Kidney capillary endothelial cell (primary cell): ENCODE results near the gene HCFC1.

ENCODE experiments used
- DNase-seq: peaks from one replicate; pipeline ENCODE4 v3.0.0-alpha.2; 2018; ENCODE audit warnings: low spot score

Gene HCFC1

DNA sequence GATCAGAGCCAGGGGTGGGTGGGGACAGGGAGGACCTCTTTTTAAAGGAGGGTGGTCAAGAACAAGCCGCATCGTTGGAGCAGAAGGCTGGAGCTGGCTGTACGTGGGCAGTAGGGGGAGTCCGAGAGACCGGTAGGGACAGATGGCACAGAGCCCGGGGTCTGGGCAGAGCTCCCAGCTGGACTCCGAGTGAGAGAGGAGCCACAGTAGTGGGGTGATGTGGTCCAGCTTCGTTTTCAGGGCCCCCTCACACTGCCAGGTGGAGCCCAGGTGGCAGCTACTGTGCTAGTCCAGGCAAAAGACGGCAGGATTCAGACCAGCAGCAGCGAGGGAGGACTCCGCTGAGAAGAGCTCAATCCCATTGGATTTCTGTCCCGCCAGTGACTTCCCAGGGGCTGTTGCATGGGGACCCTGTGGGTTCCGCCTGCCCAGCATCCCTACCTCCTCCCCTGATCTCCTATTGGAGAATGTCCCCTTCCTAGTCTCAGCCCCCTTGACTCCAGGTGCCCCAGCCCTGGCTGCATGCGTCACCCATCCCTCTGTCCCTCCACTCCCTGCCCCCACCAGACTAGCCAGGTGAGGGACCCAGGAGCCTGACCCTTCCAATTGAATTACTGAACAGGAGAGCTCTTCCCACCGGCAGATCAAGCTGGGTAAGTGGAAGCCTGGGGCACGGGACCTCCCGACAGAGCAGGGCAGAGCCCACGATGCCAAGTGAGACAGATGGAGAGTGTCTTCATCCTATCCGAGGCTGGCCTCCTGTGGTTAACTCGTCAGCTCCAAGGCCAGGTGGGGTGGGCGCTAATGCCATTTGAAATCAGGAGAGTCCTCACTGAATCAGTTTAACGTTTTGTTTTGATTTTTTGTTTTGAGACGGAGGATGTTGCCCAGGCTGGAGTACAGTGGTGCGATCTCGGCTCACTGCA is 48.4 kb downstream of the HCFC1 start:
- peak; percentile 26 for DNase-seq

DNA sequence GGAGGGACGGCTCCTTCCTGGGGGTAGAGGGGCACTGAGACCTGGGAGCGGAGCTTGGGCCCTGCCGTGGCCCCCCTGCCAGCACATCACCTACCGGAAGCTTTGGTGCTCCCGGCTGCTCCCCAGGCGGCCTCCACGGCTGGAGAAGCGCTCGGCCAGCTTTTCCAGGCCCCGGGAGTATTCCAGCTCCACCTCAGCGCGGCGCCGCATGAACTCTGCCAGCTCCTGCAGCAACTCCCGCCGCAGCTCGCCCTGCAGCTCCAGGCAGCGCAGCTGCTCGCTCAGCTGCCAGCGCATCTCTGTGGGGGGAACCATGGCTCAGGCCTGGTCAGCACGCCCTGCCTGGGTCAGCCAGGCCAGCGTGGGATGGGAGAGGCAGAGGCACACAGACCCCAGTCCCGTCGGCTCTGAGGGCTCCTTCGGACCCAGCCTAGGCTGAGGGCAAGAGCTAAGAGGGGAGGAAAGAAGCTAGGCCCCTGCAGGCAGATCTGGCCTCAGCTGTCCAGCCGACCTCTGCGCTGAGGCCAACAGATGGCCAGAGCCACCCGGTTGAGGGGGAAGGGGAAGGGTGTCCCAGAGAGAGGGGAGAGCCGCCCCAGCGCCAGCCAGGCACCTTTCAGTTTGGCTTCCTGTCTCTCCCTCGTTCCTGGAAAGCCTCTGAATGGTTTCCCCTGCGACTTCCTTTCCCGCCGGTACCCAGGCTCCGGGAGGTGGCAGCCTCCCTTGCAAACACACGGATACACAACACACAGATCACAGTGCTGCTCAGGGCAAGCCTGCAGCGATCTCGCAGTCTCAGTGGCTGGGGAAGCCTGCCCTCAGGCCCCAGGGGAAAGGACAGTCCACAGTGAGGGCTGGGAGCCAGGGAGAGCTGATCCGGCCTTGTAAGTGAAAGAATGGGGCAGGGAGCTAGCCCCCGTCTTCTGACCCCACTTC is 49.8 kb downstream of the HCFC1 start:
- peak; percentile 54 for DNase-seq

DNA sequence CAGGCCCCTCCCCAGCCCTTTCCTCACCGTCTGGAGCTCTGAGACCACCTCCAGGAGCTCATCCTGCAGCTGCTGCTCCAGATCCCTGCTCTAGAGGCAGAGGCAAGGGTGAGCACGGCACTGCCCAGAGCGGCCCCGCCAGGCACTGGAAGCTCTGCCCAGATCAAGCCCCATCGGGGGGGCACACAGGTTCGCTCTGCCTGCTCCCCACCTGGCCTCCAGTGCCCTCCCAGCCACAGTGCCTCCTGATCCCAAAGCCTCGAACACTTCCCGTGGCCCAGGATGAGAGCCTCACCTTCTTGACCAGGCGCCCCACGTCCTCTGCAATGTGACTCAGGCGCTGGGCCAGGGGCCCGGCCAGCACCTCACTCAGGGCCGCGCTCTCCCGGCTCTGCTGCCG is 50.5 kb downstream of the HCFC1 start:
- no peak for DNase-seq

DNA sequence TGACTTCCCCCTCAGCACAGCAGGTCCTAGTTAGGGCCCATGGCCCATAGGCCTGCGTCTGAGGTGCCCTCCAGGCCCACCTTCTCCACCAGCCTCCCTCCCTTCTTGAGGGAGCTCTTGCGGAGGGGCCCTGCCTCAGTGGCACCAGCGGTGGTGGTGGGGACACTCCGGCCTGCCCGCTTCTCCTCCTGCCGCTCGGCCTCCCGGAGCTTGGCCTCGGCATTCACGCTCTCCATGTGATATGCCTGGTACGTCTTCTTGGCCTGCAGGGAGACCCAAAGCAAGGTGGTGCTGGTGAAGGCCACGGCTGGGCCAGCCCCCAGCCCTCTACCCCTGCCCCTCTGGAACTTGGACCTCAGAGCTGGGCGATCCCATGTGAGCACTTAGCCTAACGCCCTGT is 51.1 kb downstream of the HCFC1 start:
- DNase-seq = no peak

DNA sequence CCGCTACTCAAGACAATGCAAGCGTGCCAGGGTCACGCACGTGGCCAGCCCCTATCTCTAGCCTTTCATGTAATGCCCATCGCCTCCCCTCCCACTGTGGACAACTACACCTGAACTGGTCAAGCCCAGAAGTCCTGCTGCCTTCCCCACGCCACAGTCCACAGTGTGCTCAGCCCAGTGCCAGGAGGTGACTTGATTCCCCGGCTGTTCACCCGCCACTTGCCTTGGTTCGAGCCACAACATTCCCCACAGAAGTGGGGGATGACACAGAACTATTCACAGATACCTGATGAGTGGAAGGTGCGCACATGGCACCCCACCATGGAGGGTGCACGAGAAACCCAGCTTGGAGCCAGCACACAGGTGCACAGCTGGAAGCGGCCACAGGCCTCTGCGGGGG is 52.3 kb downstream of the HCFC1 start:
- DNase-seq = no peak

DNA sequence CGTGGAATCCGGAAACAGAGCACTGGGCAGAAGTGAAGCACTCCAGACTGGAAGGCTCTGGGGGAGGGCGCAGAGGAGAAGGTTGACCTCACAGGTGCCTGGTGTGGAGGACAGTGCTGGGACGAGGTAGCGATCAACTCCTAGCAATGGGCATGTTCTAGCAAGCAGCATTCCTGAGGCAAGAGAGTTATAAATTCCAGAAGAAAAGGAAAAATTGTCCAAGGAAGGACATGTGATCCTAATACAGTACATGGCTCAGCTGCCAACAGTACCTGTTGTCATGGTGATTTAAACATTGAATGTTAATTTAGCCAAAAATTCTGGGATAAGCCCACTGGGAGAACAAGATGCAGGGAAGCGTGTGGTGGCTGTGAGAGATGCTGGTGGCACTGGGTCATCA is 53.7 kb downstream of the HCFC1 start:
- no peak for DNase-seq

DNA sequence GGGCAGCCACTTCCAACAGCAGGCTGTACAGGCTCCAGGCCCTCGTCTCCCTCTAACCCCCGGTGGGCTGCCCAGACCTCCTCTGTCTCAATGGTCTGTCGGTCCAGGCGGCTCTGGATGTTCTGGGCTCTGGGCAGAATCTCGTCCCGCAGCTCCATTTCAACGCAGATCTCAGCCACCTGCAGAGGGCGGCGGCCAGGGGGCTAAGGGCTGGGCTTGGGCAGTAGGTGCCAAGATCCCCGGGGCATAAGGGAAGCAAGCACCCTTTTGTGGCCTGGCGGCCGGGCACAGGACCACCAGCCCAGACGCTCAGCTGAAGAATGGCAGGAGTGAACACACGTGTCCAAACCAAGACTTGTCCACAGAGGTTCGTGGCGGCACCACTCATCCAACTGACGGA is 57.9 kb downstream of the HCFC1 start:
- DNase-seq = no peak

DNA sequence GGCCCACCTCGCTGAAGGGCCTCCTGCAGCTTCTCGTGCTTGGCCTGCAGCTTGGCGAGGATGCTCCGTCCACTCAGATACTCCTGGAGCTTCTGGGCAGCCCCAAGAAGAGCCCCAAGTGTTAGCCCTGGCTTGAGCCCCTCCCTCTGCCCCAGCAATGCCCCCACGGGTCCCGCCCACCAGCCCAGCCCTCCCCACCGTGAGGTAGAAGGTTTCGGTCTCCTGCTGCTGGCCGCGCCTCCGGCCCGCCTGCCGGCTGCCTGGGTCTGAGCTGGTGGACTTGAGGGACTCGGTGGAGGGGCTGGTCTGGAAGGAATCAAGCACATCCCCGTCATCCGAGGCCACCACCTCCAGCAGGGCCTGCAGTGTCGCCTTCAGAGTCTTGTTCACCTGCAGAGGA is 58.4 kb downstream of the HCFC1 start:
- DNase-seq = no peak

DNA sequence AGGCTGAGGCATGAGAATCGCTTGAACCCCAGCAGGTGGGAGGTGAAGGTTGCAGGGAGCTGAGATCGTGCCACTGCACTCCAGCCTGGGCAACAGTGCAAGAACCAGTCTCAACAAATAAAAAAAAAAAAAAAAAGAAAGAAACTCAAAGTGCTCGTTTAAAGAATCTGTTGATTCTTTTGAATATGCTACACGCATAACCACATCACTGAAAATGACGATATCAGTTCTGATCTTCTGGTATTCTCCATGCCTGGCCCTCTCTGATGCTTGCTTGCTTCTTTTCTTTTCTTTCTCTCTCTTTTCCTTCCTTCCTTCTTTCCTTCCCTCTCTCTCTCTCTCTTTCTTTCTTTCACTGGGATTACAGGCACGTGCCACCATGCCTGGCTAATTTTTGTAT is 59.8 kb downstream of the HCFC1 start:
- DNase-seq = no peak

DNA sequence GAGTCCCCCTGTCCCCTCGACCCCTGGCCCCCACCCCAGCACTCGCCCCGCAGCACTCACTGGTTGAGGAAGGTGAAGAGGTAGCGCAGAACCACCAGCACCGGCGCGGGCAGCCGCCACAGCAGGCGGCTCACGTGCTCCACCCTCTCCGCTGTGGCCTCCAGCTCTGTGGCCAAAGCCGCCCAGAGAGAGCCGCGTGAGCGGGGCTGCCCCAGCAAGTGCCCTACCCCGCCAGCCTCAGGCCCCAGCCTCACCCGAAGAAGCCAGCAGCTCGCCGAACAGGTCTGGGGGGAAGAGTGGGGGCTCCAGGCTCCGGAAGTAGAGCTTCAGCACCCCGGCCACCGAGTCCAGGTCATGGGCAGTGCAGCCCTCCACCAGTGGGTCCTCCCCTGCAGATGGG is 61.2 kb downstream of the HCFC1 start:
- no peak for DNase-seq

DNA sequence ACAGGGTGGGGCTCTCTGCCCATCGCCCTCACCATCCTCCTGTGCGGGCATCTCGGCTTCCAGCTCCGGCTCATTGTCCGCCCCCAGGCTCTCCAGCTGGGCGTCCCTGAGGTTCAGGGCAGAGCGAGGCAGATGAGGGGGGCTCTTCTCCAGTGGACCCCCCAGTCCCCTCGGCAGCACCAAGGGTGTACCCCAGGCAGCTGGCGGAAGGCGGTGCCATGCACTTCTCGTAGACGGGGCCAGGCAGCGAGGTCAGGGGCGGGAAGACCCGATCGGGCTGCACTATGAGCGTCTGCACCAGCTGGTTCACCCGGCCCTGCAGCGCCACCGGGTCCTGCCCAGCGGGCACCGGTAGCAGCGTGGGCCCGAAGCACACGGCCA is 61.6 kb downstream of the HCFC1 start:
- DNase-seq = no peak

DNA sequence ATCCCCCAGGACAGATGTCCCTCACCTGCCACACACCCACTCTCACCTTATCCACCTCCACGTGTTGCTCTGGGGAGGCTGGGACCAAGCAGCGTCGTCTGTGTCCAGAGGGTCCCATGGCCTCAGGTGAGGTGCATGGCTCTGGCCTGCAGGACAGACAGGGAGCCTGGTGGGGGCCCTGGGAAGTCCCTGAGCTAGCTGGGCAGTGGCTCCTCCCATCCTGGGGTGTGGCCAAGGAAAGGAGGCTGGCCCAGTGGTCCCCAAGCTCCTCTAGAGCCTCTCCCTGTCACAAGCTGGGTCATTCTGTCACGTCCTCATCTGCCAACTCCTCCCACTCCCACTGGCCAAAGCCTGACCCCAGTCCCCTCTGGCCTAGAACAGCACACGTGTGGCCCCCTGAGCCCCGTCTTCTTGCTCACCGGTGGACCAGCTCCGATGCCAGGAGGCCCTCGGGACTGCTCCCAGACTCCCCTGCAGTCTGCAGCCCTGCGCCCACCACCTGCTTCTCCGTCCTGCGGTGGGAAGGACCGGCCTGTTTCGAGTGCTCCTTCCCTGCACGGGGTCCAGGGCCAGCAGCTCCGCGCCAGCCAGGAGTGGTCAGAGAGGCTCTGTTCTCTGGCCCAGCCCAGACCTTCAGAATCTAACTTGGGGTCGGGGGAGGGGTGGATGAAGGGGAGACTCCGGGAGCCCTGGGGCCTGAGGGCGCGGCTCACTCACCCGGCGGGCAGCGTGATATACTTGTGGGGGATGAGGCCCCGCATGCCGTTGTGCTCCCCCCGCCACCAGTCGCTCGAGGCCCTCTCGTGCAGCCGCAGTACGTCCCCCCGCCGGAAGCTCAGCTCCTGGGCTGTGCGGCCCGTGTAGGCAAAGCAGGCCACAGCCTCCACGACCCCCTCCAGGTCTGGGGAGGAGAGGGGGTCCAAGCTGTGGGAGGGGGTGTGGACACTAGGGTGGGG is 62.3 kb downstream of the HCFC1 start:
- no peak for DNase-seq

DNA sequence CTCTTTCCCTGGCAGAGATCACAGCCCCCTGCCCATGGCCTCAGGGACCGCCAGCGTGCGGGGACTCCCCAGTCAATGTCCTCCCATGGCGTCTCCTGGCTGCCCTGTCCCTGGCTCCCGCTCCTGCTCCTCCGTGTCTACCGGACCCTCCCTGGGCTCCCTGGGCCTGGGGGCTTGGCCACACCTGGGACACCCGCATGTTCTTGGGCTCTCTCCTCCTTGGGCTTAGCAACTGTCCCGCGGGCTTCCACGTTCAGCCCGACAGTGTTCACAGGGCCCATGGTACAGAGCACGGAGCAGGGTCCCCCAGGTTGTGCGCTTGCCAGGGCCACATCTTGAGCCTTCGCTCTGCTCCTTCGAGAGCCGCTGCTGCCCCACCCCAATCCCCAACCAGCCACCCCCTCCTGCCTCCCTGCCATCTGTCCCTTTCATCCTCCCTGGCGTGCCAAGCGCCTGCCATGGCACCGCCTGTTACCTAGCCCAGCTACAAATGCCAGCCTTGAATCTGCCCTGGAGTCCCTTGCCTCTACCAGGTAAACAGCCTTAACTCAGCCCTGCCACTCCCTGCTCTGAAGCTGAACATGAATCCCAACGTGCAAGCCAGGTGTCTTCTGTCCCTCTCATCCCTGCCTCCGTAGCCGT is 63.3 kb downstream of the HCFC1 start:
- DNase-seq = no peak

DNA sequence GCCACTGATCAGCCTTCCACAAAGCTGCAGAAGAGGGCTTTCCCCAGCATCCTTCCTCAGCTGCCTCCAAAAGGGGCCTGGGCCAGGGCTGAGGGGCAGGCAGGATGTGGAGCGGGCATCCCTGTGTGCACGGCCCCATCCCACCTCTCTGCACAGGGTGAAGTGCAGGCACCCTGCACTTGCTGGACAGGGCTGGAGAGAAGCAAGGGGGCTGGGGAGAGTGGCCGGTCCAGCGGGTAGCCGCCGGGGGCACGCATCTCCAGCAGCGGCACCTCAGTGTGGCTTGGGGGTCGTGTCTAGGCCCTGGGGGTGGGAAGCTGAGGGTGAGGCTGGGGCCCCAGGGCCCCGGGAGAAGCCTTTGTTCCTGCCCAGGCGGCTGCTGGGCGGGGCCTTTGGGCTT is 64.2 kb downstream of the HCFC1 start:
- no peak for DNase-seq

DNA sequence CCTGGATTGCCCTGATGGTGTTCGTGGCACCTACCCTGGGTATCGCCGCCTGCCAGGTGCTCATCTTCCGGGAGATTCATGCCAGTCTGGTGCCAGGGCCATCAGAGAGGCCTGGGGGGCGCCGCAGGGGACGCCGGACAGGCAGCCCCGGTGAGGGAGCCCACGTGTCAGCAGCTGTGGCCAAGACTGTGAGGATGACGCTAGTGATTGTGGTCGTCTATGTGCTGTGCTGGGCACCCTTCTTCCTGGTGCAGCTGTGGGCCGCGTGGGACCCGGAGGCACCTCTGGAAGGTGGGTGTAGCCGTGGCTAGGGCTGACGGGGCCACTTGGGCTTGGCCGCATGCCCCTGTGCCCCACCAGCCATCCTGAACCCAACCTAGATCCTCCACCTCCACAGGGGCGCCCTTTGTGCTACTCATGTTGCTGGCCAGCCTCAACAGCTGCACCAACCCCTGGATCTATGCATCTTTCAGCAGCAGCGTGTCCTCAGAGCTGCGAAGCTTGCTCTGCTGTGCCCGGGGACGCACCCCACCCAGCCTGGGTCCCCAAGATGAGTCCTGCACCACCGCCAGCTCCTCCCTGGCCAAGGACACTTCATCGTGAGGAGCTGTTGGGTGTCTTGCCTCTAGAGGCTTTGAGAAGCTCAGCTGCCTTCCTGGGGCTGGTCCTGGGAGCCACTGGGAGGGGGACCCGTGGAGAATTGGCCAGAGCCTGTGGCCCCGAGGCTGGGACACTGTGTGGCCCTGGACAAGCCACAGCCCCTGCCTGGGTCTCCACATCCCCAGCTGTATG is 65.3 kb downstream of the HCFC1 start:
- no peak for DNase-seq

DNA sequence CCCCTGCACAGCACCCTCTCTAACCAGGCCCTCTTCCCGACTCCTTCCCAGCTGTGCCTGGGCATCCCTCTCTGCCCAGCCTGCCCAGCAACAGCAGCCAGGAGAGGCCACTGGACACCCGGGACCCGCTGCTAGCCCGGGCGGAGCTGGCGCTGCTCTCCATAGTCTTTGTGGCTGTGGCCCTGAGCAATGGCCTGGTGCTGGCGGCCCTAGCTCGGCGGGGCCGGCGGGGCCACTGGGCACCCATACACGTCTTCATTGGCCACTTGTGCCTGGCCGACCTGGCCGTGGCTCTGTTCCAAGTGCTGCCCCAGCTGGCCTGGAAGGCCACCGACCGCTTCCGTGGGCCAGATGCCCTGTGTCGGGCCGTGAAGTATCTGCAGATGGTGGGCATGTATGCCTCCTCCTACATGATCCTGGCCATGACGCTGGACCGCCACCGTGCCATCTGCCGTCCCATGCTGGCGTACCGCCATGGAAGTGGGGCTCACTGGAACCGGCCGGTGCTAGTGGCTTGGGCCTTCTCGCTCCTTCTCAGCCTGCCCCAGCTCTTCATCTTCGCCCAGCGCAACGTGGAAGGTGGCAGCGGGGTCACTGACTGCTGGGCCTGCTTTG is 66.0 kb downstream of the HCFC1 start:
- no peak for DNase-seq

DNA sequence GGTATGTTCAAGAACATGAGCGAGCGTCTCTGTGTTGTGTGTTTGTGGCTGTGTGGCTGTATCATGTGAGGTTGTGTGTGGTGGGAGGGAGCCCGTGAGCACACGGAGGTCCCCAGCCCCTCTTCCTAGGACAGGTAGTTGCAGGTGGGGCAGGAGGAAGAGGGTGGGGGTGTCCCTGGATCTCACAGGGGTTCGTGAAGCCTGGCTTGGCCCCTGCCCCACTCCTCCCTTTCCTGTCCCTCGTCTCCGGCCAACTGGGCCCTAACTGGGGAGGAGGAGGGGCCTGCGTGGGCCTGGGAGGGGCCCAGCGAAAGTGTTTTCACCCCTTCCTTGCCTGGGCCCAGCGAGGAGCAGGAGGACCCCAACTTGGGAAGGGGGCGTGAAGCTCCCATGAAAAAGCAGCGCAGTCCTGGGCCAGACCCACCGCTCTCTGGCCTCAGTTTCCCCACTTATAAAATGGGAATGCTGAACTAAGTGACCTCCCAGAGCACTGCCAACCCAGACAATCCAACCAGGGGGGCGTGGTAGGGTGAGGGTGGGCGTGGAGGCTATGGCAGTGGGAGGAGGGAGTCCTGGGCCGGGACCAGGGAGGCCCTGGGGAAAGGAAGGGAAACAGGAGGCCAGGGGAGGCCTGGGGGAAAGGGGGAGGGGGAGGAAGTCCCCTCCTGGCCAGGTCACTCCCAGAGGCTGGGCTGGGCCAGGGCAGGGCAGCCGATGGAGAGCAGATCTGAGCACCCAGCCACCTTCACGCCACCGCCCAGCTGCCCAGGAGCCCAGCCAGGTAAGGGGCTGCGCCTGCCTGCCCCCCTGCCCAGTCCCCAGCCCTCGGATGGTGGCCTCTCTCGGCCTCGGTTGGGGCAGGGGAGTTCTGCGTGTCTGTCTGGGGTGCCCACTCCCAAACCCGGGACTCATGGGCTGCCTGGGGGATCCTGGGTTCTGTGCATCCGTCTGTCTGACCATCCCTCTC is 67.3 kb downstream of the HCFC1 start, which contains the start of gene AVPR2:
Gene AVPR2, plus strand, starts transcription at position 683 of the 967 bp plus-strand sequence. CDS start 473 bp downstream, outside the sequence.
- no peak for DNase-seq

DNA sequence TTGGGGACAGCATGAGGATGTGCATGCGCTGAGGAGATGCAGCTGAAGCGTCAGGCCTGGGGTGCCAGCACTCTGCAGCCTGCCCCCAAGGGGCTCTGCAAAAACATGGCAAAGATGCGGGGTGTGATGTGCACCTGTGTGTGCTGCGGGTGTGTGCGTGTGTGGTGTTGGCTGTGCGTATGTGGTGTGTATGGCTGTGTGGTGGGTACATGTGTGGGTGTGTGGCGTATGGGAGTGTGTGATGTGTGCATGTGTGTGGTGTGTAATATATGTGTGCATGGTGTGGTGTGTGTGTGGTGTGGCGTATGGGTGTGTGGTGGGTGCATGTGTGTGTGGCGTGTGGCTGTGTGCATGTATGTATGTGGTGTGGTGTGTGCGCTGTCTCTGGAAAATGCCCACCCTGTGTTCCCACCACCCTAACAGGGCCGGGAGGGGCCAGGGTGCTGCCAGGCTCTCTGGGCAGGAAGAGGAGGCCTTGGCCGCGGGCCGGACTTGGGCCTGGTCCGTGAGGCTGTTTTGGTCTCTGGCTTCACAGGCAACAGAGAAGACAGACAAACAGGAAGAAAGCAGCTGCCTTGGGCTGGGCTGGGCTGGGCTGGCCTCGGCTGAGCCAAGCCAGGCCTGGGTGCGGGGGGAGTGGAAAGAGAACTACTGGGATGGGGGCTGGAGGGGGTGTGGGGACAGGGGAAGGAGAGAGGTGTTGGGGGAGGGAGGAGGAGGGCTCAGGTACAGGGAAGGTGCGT is 68.2 kb downstream of the HCFC1 start:
- no peak for DNase-seq
